Measurements from ENCODE around the gene VSIG10L2. TPM values are rescaled to one million over a fixed set of nuclear protein-coding genes. Genes with fewer than 3 reads are reported as not detected.

VSIG10L2 gene
- total RNA-seq, 1 donor from 2014 or later, result not detected

- no peaks in the 10 kb centered on the region for H3K36me3 ChIP-seq (ENCODE audit: insufficient read depth, low read length)
- peaks cover 4% of the 10 kb centered on the region for H3K27me3 Mint-ChIP-seq (ENCODE audit: low read depth, unreplicated experiment)
- H2AFZ ChIP-seq (ENCODE audit: low read depth, low read length), result no peak overlapping the region
- H3K4me1 Mint-ChIP-seq (ENCODE audit: low read depth, unreplicated experiment), result peaks cover 8% of the 10 kb centered on the region
- peaks cover 1% of the 10 kb centered on the region for H3K9me3 Mint-ChIP-seq (ENCODE audit: unreplicated experiment)
- H4K20me1 ChIP-seq (ENCODE audit: insufficient read depth, low read length), result no peaks in the 10 kb centered on the region
- no peak overlapping the region for H3K27ac Mint-ChIP-seq (ENCODE audit: unreplicated experiment)
- no peaks in the 10 kb centered on the region for H3K4me1 ChIP-seq (ENCODE audit: insufficient read depth, low read length)
- no peak overlapping the region for H3K4me3 Mint-ChIP-seq (ENCODE audit: unreplicated experiment)
- H3K36me3 Mint-ChIP-seq (ENCODE audit: low read depth, unreplicated experiment), result peaks cover 2% of the 10 kb centered on the region
- no peaks in the 10 kb centered on the region for H3K9me3 ChIP-seq (ENCODE audit: insufficient read depth, low read depth, low read length)
- FAIRE-seq (no peak), DNase-seq (ENCODE audit: low read depth) (no peak)
- H3K27ac ChIP-seq (ENCODE audit: low read depth, low read length), result no peak overlapping the region
- H3K4me2 ChIP-seq (ENCODE audit: low read length), result no peak overlapping the region
- H3K79me2 ChIP-seq (ENCODE audit: insufficient read depth, low read length), result no peaks in the 10 kb centered on the region
- TF ChIP-seq EZH2 (IDR thresholded peaks at IDR 0.05; ENCODE audit: insufficient read depth, low read length), result no peak
- TF ChIP-seq CTCF (IDR thresholded peaks at IDR 0.05; ENCODE audit: insufficient read depth, low read depth, low read length), result no peak
- H3K27me3 ChIP-seq (ENCODE audit: insufficient read depth, low read length), result peaks cover 4% of the 10 kb centered on the region
- H3K4me3 ChIP-seq (ENCODE audit: insufficient read depth, low read depth, low read length), result no peak overlapping the region
- H3K9ac ChIP-seq (ENCODE audit: low read length), result no peak overlapping the region
These were observed 6.7 kb downstream of the VSIG10L2 start for GRCh38 chr11:125952559-125952958.

GRCh38 chr11:125952973-125953372 is 7.1 kb downstream of the VSIG10L2 start:
- no peaks in the 10 kb centered on the region for H3K4me1 ChIP-seq (ENCODE audit: insufficient read depth, low read length)
- Mint-ChIP-seq H3K36me3 (ENCODE audit: low read depth, unreplicated experiment) (peaks cover 2% of the 10 kb centered on the region), H3K4me1 (ENCODE audit: low read depth, unreplicated experiment) (peaks cover 8% of the 10 kb centered on the region), H3K27me3 (ENCODE audit: low read depth, unreplicated experiment) (peaks cover 4% of the 10 kb centered on the region), H3K27ac (ENCODE audit: unreplicated experiment) (no peak overlapping the region), H3K4me3 (ENCODE audit: unreplicated experiment) (no peak overlapping the region), H3K9me3 (ENCODE audit: unreplicated experiment) (peaks cover 1% of the 10 kb centered on the region)
- no peak overlapping the region for H3K9ac ChIP-seq (ENCODE audit: low read length)
- DNase-seq (ENCODE audit: low read depth) (no peak), FAIRE-seq (no peak)
- peaks cover 4% of the 10 kb centered on the region for H3K27me3 ChIP-seq (ENCODE audit: insufficient read depth, low read length)
- no peak overlapping the region for H3K4me2 ChIP-seq (ENCODE audit: low read length)
- no peaks in the 10 kb centered on the region for H3K79me2 ChIP-seq (ENCODE audit: insufficient read depth, low read length)
- H3K9me3 ChIP-seq (ENCODE audit: insufficient read depth, low read depth, low read length), result no peaks in the 10 kb centered on the region
- no peak overlapping the region for H3K4me3 ChIP-seq (ENCODE audit: insufficient read depth, low read depth, low read length)
- no peak overlapping the region for H3K27ac ChIP-seq (ENCODE audit: low read depth, low read length)
- TF ChIP-seq EZH2 (IDR thresholded peaks at IDR 0.05; ENCODE audit: insufficient read depth, low read length) (no peak), CTCF (IDR thresholded peaks at IDR 0.05; ENCODE audit: insufficient read depth, low read depth, low read length) (no peak)
- H2AFZ ChIP-seq (ENCODE audit: low read depth, low read length), result no peak overlapping the region
- H3K36me3 ChIP-seq (ENCODE audit: insufficient read depth, low read length), result no peaks in the 10 kb centered on the region
- H4K20me1 ChIP-seq (ENCODE audit: insufficient read depth, low read length), result no peaks in the 10 kb centered on the region

DNA sequence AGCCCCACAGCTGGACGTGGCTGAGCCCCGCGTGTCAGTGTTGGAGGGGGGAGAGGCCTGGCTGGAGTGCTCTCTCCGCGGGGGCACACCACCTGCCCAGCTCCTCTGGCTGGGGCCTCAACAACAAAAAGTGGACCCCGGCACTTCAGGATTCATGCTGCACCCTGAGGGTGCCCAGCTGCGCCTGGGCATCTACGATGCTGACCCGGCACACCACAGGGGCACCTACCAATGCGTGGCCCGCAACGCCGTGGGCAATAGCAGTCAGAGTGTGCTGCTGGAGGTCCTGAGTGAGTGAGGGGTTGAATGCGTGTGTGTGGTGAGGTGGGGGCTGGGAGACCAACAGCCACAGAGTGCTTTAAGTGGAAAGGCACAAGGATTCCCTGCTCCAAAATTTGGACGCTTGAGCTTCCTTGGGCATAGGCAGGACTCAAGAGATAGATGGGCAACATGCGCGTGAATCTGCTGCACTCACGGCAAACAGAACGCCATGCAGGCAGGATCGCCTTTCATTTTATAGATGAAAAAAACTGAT is 7.6 kb downstream of the VSIG10L2 start:
- no peak overlapping the region for H3K4me3 Mint-ChIP-seq (ENCODE audit: unreplicated experiment)
- Histone ChIP-seq H3K9me3 (ENCODE audit: insufficient read depth, low read depth, low read length) (no peaks in the 10 kb centered on the region), H3K27me3 (ENCODE audit: insufficient read depth, low read length) (peaks cover 4% of the 10 kb centered on the region), H3K9ac (ENCODE audit: low read length) (no peak overlapping the region), H3K36me3 (ENCODE audit: insufficient read depth, low read length) (no peaks in the 10 kb centered on the region), H3K4me2 (ENCODE audit: low read length) (no peak overlapping the region), H3K27ac (ENCODE audit: low read depth, low read length) (no peak overlapping the region), H3K4me1 (ENCODE audit: insufficient read depth, low read length) (no peaks in the 10 kb centered on the region), H4K20me1 (ENCODE audit: insufficient read depth, low read length) (no peaks in the 10 kb centered on the region), H3K79me2 (ENCODE audit: insufficient read depth, low read length) (no peaks in the 10 kb centered on the region), H2AFZ (ENCODE audit: low read depth, low read length) (no peak overlapping the region), H3K4me3 (ENCODE audit: insufficient read depth, low read depth, low read length) (no peak overlapping the region)
- peaks cover 2% of the 10 kb centered on the region for H3K36me3 Mint-ChIP-seq (ENCODE audit: low read depth, unreplicated experiment)
- peaks cover 1% of the 10 kb centered on the region for H3K9me3 Mint-ChIP-seq (ENCODE audit: unreplicated experiment)
- H3K4me1 Mint-ChIP-seq (ENCODE audit: low read depth, unreplicated experiment), result peaks cover 8% of the 10 kb centered on the region
- FAIRE-seq (no peak), DNase-seq (ENCODE audit: low read depth) (no peak)
- no peak overlapping the region for H3K27ac Mint-ChIP-seq (ENCODE audit: unreplicated experiment)
- TF ChIP-seq CTCF (IDR thresholded peaks at IDR 0.05; ENCODE audit: insufficient read depth, low read depth, low read length) (no peak), EZH2 (IDR thresholded peaks at IDR 0.05; ENCODE audit: insufficient read depth, low read length) (no peak)
- peaks cover 4% of the 10 kb centered on the region for H3K27me3 Mint-ChIP-seq (ENCODE audit: low read depth, unreplicated experiment)

All from astrocyte (in vitro differentiated cells and primary cell).